ENCODE results near the gene DGKA. TPM values are rescaled to one million over a fixed set of nuclear protein-coding genes. Genes with fewer than 3 reads are reported as not detected.
"Not testable (repeated sequence)": the region's sequence is repeated elsewhere in the genome, so short reads cannot be mapped to it uniquely, and the experiment has no call there.

The DGKA gene
- total and polyA plus RNA-seq, 2 of the 13 experiments (the other 11 are each of a cell fraction or from before 2014, with no cell fraction given), result 2.4 to 5.4 TPM

DNA sequence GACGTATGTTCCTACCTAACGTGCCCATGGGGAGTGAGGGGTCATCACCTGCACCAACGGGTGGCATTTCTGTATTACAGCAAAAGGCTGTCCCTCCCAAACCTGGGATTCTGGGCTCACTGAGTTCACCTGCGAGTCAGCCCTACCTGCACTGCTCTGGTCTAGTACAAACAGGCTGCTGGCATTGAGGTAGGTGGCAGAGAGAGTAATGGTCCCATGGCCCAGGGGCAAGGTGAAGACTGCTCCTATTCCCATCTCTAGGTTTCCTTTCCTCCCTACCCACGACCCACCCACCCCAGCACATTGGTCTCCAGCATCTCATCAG is 66.5 kb downstream of the DGKA start (continued):
- TF ChIP-seq, protein P1, sequence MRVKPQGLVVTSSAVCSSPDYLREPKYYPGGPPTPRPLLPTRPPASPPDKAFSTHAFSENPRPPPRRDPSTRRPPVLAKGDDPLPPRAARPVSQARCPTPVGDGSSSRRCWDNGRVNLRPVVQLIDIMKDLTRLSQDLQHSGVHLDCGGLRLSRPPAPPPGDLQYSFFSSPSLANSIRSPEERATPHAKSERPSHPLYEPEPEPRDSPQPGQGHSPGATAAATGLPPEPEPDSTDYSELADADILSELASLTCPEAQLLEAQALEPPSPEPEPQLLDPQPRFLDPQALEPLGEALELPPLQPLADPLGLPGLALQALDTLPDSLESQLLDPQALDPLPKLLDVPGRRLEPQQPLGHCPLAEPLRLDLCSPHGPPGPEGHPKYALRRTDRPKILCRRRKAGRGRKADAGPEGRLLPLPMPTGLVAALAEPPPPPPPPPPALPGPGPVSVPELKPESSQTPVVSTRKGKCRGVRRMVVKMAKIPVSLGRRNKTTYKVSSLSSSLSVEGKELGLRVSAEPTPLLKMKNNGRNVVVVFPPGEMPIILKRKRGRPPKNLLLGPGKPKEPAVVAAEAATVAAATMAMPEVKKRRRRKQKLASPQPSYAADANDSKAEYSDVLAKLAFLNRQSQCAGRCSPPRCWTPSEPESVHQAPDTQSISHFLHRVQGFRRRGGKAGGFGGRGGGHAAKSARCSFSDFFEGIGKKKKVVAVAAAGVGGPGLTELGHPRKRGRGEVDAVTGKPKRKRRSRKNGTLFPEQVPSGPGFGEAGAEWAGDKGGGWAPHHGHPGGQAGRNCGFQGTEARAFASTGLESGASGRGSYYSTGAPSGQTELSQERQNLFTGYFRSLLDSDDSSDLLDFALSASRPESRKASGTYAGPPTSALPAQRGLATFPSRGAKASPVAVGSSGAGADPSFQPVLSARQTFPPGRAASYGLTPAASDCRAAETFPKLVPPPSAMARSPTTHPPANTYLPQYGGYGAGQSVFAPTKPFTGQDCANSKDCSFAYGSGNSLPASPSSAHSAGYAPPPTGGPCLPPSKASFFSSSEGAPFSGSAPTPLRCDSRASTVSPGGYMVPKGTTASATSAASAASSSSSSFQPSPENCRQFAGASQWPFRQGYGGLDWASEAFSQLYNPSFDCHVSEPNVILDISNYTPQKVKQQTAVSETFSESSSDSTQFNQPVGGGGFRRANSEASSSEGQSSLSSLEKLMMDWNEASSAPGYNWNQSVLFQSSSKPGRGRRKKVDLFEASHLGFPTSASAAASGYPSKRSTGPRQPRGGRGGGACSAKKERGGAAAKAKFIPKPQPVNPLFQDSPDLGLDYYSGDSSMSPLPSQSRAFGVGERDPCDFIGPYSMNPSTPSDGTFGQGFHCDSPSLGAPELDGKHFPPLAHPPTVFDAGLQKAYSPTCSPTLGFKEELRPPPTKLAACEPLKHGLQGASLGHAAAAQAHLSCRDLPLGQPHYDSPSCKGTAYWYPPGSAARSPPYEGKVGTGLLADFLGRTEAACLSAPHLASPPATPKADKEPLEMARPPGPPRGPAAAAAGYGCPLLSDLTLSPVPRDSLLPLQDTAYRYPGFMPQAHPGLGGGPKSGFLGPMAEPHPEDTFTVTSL (CRISPR knock-in tag; IDR thresholded peaks at IDR 0.05; ENCODE audit: borderline replicate concordance), result no peak

DNA sequence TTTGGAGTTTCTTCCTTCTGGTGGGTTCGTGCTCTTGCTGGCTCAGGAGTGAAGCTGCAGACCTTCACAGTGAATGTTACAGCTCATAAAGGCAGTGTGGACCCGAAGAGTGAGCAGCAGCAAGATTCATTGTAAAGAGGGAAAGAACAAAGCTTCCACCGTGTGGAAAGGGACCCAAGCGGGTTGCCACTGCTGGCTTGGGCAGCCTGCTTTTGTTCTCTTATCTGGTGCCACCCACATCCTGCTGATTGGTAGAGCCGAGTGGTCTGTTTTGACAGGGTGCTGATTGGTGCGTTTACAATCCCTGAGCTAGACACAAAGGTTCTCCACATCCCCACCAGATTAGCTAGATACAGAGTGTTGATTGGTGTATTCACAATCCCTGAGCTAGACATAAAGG is 68.6 kb downstream of the DGKA start:
- POLR2A ChIA-PET, result interaction anchor here (0.9 to 2.3 kb wide), 2 partner anchors 12 to 26 kb away, joined by 3 to 15 read pairs; partner anchors contain the start of gene RAB5B
- 80% methylated on average over 5 of the region's 6 CpGs for WGBS (ENCODE audit: low lambda C conversion rate)
- H4K20me1 ChIP-seq (ENCODE audit: insufficient read depth, low read length); H3K4me2 ChIP-seq (ENCODE audit: low read depth, low read length); H3K27me3 ChIP-seq (ENCODE audit: control insufficient read depth in 1 of 2, insufficient read depth in 2 of 2, low read length in 2 of 2); H3K9me3 ChIP-seq (ENCODE audit: low read length); DNase-seq (ENCODE audit: low spot score); ATAC-seq; H3K9ac ChIP-seq (ENCODE audit: insufficient read depth, low read depth, low read length); H3K27ac ChIP-seq (ENCODE audit: extremely low read length, insufficient read depth, low read length); BruUV-seq (replicated peaks); intact Hi-C loops (cut with micrococcal nuclease; ENCODE audit: unreplicated experiment); FAIRE-seq; H3K4me3 ChIP-seq (replicated peaks in 1 of 3; ENCODE audit: insufficient read depth in 1 of 3, low read depth in 2 of 3, low read length in 3 of 3); CTCF ChIA-PET (ENCODE audit: low intra/inter-chr PET ratio, low total read pairs); H2AFZ ChIP-seq (ENCODE audit: low read length); TF ChIP-seq SOX13 (IDR thresholded peaks at IDR 0.05): not testable (repeated sequence)
- peak; percentile 34; the same call in 1 of the 2 replicates for TF ChIP-seq POLR2AphosphoS5 (IDR thresholded peaks at IDR 0.05; ENCODE audit: low read depth, low read length)
- peak; percentile 48; the same call in 1 of the 2 replicates for TF ChIP-seq ZMYM4 (CRISPR knock-in tag; IDR thresholded peaks at IDR 0.05)
- peak; percentile 64 for TF ChIP-seq POLR2G (IDR thresholded peaks at IDR 0.05; ENCODE audit: low read depth, low read length)
- TF ChIP-seq SOX13 (CRISPR knock-in tag; conservative IDR thresholded peaks at IDR 0.05 in 1 of 2, IDR thresholded peaks at IDR 0.05 in 1 of 2), result 0 out of 4 replicates have a peak, but pooled peaks of 1 of the 2 experiments have one; percentile 6
- TF ChIP-seq, protein P2, sequence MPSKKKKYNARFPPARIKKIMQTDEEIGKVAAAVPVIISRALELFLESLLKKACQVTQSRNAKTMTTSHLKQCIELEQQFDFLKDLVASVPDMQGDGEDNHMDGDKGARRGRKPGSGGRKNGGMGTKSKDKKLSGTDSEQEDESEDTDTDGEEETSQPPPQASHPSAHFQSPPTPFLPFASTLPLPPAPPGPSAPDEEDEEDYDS (CRISPR knock-in tag; IDR thresholded peaks at IDR 0.05), result peak; percentile 53; the same call in 1 of the 2 replicates
- TF ChIP-seq POLR2A (IDR thresholded peaks at IDR 0.05; ENCODE audit: insufficient read depth in 1 of 2, low read depth in 2 of 2, low read length in 2 of 2), result peak; percentile 59 to 63; a peak in 3 of 4 replicates
- peak; percentile 77 for TF ChIP-seq NFYB (CRISPR knock-in tag; IDR thresholded peaks at IDR 0.05)
- TF ChIP-seq NFYC (CRISPR knock-in tag; IDR thresholded peaks at IDR 0.05), result peak; percentile 72
- peak; percentile 21; the same call in 1 of the 2 replicates for TF ChIP-seq DR1 (CRISPR knock-in tag; IDR thresholded peaks at IDR 0.05)
- peaks cover 11 to 21% of the 10 kb centered on the region in 2 experiments; a peak in 4 of 5 replicates for H3K36me3 ChIP-seq (replicated peaks in 1 of 2; ENCODE audit: control insufficient read depth in 1 of 2, insufficient read depth in 2 of 2, low read length in 2 of 2)
- peaks cover 20% of the 10 kb centered on the region for H3K79me2 ChIP-seq (ENCODE audit: insufficient read depth, low read length)
- in situ Hi-C loops (cut with HindIII; ENCODE audit: extremely low pct_ligation_motif_present, low pct_unique_long_range_greater_than_20kb), result loop anchor here (5.0 kb wide), 1 partner anchor 33 kb away; no protein-coding TSS in a partner anchor
- H3K4me1 ChIP-seq (ENCODE audit: insufficient read depth, low read length), result peaks cover 60% of the 10 kb centered on the region
